IPS-NIHi7 (cell line): ENCODE results near the gene KIF16B.
"Not testable (repeated sequence)": the region's sequence is repeated elsewhere in the genome, so short reads cannot be mapped to it uniquely, and the experiment has no call there.

Experiments used
- DNase-seq: peaks from one replicate; pipeline ENCODE4 v3.0.0; 2012; ENCODE audit warnings: mixed read lengths; ENCODE audit errors: extremely low spot score

KIF16B gene

GRCh38 chr20:16553684-16554083, 19.6 kb downstream of the KIF16B start:
- no peak for DNase-seq

GRCh38 chr20:16553101-16553500, 20.1 kb downstream of the KIF16B start:
- no peak for DNase-seq

DNA sequence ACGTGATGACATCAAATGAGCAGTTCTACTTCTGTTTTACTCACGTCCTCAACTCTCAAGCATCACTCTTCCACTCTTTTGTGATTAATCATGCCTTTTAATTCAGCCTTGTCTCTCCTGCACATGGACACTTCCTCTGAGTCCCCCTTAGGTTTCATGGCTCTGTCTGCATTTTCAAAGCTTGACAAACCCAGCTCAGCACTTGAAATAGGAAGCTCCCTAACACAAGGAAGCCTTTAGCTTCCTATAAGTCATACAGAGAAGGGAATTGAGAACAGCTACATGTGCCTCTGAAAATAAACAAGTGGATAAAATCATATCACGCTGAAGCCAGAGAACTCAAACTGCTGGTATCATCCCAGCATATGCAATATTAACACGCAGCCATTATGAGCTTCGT, 21.2 kb downstream of the KIF16B start:
- no peak for DNase-seq

DNA sequence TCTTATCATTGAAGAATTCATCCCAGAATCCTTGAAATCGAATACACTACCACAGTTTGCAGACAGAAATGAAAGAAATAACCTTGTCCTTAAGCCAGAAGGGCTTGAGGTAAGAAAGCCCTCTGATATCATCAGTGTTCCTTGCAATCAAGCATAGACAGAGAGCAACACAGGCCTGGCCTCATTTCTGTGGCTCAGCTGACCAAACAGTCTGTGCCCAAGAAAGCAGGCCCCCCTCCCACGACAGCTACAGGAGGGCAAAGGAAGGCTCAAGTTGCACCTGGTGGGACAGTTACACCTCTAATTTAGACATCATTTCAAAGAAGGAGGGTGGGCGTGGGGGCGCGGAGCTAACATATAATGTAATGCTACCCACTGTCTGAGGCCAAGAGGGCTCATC, 21.6 kb downstream of the KIF16B start:
- DNase-seq = no peak

DNA sequence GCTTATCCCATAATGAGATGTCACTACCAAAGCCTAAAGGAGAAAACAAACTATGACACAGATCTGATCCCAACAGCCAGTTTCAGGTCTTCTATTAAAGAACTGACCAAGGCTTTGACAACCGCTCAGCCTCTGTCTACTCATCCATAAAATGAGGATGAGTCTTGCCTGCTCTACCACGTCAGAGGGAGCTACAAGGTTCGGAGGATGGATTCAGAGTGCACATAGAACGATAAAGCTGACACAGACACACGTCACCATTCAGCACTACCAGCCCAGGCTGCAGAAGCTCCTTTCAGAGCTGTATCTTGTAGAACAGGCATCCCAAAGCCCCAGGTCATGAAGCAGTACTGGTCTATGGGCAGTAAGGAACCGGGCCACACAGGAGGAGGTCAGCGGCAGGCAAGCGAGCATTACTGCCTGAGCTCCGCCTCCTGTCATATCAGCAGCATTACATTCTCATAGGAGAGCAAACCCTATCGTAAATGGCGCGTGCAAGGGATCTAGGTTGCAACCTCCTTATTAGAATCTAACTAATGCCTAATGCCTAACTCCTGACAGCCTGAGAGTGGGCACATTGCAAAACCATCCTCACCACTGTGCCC, 25.1 kb downstream of the KIF16B start:
- no peak for DNase-seq

DNA sequence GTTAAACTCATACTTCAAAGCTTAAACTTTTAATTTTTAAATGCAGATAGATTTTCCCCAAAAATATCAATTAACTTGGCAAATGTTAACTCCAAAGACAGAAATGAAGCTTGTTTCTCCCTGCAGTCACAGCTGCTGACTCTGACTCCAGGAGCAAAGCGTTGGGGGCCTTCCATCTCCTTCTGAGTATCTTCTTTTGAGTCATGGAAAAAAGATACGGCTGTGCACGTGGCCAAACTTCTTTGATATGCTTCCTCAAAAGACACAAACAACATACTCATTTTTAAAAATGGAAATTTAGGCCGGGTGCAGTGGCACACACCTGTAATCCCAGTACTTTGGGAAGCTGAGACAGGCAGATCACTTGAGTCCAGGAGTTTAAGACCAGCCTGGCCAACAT, 28.3 kb downstream of the KIF16B start:
- no peak for DNase-seq

DNA sequence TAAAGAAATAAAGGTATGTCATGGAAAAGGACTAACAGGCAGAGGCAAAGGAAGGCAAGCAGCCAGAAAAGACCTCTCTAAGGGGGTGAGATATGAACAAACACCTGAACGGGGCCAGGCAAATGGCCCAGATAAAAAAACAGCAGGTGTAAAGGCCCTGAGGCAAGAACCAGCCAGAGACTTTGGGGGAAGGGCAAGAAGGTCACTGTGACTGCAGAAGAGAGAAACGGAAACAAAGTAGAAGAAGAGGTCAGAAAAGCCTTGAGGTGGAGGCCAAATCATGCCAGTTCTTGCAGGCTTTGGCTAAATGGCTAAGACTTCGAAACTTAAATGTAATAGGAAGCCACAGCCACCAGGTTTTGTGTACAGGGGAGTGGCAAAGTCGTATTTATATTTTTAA, 30.8 kb downstream of the KIF16B start:
- no peak for DNase-seq

DNA sequence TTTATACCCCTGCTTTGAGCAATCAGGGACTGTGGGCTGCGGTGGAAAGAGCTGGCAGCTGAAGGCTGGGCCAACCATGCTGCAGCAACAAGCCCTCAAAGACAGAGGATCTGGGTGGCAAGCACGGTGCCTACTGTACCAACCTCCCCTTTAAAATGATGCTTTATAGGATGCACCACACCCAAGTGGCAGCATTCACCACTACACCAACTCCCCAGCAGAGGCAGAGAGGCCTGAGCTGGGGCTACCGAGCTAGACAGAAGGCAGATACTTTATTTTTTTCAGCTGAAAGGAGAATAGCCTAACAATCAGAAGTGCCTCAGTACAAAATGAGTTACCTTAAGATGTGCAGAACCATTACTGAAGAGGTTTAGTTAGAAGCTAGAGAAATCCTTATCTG, 31.4 kb downstream of the KIF16B start:
- DNase-seq = no peak

GRCh38 chr20:16541226-16541625, 32.0 kb downstream of the KIF16B start:
- DNase-seq = no peak

GRCh38 chr20:16539280-16540021, 33.8 kb downstream of the KIF16B start:
- DNase-seq = no peak

DNA sequence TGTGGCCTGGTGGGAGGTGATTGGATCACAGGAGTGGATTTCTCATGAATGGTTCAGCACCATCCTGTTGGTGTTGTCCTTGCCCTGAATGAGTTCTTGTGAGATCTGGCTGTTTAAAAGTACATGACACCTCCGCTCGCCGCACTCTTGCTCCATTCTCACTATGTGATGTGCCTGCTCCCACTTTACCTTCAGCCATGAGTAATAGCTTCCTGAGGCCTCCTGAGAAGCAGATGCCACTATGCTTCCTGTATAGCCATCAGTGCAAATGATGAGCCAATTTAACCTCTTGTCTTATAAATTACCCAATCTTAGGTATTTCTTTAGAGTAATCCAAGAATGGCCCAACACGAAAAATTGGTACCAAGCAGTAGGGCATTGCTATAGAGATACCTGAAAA, 34.5 kb downstream of the KIF16B start:
- no peak for DNase-seq

DNA sequence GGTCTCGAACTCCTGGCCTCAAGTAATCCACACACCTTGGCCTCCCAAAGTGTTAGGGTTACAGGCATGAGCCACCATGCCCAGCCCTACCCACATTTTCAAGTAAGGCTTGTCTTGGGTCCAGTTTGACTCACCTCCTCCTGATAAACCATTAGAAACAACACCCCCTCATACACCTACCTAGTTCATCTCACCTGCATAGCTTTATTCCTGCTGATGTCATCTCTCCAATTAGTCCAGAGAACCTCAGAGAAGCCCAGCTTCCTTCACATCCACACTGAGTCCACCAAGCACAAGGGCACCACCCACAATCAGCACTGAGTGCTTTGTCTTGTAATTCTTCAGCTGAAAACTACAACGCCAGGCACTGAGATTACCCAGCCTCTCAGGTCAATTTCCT, 35.3 kb downstream of the KIF16B start:
- no peak for DNase-seq

DNA sequence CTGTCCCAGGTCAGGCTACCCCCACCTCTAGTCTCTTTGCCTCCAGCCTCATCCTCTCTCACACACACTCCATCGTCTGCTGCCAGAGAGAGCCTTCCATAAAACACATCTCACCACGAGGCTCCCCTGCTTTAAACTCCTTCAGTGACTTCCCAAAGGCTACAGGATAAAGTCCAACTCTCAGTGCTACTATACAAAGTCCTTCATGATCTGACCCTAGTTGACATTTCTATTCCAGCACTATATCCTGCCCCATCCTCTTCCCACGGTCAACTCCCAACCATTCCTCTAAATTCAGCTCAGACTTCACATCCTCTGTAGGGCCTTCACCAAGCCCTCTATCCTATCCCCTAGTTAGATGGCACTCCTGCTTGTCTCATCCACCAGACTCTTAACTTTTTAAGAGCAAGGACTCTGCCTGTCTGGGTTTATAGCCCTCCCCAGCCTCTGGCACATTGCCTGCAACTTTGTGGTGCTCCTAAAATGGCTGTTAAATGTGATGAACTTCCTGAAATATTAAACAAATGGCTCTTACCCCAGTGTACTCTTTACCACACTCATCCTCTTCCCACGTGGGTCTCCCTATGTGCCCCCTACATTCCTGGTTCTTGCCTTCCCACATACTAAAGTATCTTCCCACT, 36.1 kb downstream of the KIF16B start:
- no peak for DNase-seq

DNA sequence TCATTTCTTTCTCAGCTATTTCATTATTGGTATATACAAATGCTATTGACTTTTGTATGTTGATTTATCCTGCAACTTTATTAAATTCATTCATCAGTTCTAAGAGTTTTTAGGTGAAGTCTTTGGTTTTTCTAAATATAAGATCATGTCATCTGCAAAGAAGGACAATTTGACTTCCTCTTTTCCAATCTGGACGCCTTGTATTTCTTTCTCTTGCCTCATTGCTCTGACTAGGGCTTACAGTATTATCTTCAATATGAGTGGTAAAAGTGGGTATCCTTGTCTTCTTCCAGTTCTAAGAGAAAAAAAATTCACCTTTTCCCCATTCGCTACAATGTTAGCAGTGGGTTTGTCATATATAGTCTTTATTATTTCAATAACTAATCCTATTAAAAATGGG, 38.0 kb downstream of the KIF16B start:
- no peak for DNase-seq

DNA sequence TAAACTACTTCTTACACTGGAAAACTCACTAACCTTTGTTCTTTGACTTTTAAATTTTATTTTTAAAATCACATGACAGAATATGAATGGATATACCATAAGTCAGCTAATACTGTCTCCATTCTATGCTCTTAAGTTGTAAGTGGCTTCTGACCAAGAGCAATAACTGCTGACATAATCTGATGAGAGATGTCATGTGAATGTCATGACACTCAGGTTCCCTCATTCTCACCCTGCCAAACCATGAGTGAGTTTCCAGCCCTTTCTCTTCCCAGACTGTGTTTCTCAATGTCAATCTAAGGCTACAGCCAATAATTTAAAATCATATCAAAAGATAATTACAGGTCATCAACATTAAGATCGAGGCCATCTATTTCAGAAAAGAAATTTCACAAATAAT, 39.7 kb downstream of the KIF16B start:
- no peak for DNase-seq

DNA sequence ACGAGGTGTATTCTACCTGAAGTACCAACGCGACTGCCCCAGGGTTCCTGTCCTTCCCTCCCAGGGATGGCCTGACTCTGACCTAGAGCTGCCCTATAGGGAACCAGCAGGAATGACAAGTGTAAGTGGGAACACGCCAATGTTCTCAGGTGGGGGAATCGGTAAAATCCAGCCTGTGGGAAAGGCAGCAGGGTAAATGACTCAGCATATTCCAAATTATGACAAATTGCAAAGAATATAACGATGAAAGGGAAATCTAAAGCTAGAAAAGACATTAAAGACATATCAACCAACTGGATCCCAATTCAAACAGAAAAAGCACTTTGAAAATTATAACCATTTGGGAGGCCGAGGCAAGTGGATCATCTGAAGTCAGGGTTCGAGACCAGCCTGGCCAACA, 41.8 kb downstream of the KIF16B start:
- no peak for DNase-seq

DNA sequence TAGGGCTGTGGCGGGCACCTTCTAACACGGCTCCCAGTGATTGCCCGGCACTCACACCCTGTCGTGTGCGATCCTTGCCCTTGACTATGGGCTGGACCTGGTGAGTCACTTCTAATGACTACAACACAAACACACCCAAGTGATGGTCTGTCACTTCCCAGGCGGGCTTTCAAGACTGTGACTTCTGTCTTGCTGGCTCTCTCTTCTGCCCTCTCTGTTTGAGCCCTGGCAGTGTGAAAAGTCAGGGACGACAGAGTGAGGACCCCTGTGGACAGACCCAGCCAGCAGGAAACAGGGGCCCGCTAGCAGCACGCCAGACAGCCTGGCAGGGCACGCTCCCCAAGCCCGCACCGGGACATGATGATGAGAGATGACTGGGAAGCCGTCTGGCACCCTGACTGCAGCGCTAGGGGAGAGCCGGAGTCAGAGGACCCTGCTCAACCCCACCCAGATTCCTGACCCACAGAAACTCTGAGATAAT, 43.0 kb downstream of the KIF16B start:
- no peak for DNase-seq

GRCh38 chr20:16528078-16528477, 45.2 kb downstream of the KIF16B start:
- peak; percentile 39 for DNase-seq

DNA sequence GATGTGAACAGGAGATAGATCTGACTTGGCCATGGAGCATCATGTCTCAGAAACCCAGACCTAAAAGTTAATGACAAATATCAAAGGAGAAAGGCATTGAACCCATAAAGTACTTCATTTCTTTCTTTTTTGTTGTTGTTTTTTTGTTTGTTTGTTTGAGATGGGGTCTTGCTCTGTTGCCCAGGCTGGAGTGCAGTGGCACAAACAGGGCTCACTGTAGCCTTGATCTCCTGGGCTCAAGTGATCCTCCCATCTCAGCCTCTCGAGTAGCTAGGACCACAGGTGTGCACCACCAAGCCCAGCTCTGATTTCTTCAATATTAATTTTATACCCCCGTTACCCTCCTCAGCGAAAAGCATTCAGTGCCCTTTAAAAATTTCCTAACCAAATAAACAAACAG, 45.8 kb downstream of the KIF16B start:
- no peak for DNase-seq

- DNase-seq = no peak
Measured at GRCh38 chr20:16526433-16527380, 46.5 kb downstream of the KIF16B start.

DNA sequence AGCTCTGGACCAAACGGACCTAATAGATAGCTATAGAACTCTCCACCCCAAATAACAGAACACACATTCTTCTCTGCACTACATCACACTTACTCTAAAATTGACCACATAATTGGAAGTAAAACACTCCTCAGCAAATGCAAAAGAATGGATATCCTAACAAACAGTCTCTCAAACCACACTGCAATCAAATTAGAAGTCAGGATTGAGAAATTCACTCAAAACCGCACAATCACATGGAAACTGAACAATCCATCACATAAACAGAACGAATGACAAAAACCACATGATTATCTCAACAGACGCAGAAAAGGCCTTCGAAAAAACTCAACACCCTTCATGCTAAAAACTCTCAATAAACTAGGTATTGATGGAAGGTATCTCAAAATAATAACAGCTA, 50.6 kb downstream of the KIF16B start:
- DNase-seq = not testable (repeated sequence)

GRCh38 chr20:16520154-16520553, 53.1 kb downstream of the KIF16B start:
- no peak for DNase-seq
